ENCODE measurements around the gene TRIP13. TPM values are rescaled to one million over a fixed set of nuclear protein-coding genes. Genes with fewer than 3 reads are reported as not detected.

TRIP13 gene
- total and polyA plus RNA-seq, 2 of the 13 experiments (the other 11 are each of a cell fraction or from before 2014, with no cell fraction given): 13.5 to 33.0 TPM

DNA sequence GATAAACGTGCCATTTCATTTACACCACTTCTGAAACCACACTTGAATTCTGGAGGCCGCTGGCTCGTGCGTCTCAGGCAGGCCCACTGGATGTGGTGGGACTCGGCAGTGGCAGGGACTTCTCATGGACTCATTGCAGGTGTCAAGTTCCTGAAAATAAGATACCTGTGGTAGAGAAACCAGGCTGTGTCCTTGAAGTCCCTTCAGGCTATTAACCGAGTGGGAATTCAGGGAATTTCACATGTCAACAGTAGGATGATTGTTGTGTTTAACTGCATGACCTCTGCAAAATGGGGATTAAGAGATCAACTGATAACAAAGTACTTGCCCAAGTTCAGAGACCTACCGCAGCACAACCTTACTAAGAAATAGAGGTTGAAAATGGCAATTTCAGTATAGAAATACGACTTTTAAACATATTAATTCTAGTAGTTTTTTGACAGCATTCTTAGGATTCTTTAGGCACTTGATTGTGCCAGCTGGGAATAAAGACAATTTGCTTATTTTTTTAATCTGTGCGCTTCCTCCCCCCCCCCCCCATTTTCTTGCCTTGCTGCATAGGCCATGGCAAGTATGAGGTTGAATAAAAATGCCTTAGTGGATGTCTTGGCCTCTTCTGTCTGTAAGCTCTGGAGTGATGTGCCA lies 26.8 kb downstream of the TRIP13 start (continued):
- TF ChIP-seq, protein P1, sequence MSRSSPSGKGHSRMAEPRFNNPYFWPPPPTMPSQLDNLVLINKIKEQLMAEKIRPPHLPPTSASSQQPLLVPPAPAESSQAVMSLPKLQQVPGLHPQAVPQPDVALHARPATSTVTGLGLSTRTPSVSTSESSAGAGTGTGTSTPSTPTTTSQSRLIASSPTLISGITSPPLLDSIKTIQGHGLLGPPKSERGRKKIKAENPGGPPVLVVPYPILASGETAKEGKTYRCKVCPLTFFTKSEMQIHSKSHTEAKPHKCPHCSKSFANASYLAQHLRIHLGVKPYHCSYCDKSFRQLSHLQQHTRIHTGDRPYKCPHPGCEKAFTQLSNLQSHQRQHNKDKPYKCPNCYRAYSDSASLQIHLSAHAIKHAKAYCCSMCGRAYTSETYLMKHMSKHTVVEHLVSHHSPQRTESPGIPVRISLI (CRISPR knock-in tag; IDR thresholded peaks at IDR 0.05; ENCODE audit: borderline replicate concordance): no peak
- TF ChIP-seq ELF3 (CRISPR knock-in tag; IDR thresholded peaks at IDR 0.05) (peak; percentile 72; the same call in 1 of the 2 replicates), SIX4 (CRISPR knock-in tag; IDR thresholded peaks at IDR 0.05) (peak; percentile 75; the same call in 1 of the 2 replicates), TARDBP (CRISPR knock-in tag; IDR thresholded peaks at IDR 0.05) (peak; percentile 73; the same call in 1 of the 2 replicates), MEF2D (CRISPR knock-in tag; IDR thresholded peaks at IDR 0.05) (no peak), TBP (CRISPR knock-in tag; IDR thresholded peaks at IDR 0.05) (no peak), FOXJ3 (CRISPR knock-in tag; IDR thresholded peaks at IDR 0.05; ENCODE audit: borderline replicate concordance) (peak; percentile 78; the same call in 1 of the 2 replicates), FOXK1 (CRISPR knock-in tag; IDR thresholded peaks at IDR 0.05; ENCODE audit: borderline replicate concordance, low read depth) (peak; percentile 88; the same call in 1 of the 2 replicates), POLR2A (IDR thresholded peaks at IDR 0.05; ENCODE audit: insufficient read depth in 1 of 2, low read depth in 2 of 2, low read length in 2 of 2) (no peak), AKAP8 (CRISPR knock-in tag; IDR thresholded peaks at IDR 0.05) (no peak), ZNF780A (CRISPR knock-in tag; IDR thresholded peaks at IDR 0.05) (no peak), EHMT2 (IDR thresholded peaks at IDR 0.05; ENCODE audit: borderline replicate concordance, low read depth, low read length) (peak; percentile 76; the same call in 1 of the 2 replicates), POLR2G (IDR thresholded peaks at IDR 0.05; ENCODE audit: low read depth, low read length) (no peak), RXRB (CRISPR knock-in tag; IDR thresholded peaks at IDR 0.05; ENCODE audit: borderline replicate concordance) (peak; percentile 98), CENPT (CRISPR knock-in tag; IDR thresholded peaks at IDR 0.05; ENCODE audit: low read depth) (no peak), ZNF678 (CRISPR knock-in tag; IDR thresholded peaks at IDR 0.05) (no peak)
- TF ChIP-seq, protein P2, sequence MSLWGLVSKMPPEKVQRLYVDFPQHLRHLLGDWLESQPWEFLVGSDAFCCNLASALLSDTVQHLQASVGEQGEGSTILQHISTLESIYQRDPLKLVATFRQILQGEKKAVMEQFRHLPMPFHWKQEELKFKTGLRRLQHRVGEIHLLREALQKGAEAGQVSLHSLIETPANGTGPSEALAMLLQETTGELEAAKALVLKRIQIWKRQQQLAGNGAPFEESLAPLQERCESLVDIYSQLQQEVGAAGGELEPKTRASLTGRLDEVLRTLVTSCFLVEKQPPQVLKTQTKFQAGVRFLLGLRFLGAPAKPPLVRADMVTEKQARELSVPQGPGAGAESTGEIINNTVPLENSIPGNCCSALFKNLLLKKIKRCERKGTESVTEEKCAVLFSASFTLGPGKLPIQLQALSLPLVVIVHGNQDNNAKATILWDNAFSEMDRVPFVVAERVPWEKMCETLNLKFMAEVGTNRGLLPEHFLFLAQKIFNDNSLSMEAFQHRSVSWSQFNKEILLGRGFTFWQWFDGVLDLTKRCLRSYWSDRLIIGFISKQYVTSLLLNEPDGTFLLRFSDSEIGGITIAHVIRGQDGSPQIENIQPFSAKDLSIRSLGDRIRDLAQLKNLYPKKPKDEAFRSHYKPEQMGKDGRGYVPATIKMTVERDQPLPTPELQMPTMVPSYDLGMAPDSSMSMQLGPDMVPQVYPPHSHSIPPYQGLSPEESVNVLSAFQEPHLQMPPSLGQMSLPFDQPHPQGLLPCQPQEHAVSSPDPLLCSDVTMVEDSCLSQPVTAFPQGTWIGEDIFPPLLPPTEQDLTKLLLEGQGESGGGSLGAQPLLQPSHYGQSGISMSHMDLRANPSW (CRISPR knock-in tag; IDR thresholded peaks at IDR 0.05; ENCODE audit: borderline replicate concordance): no peak
- TF ChIP-seq, protein P3, sequence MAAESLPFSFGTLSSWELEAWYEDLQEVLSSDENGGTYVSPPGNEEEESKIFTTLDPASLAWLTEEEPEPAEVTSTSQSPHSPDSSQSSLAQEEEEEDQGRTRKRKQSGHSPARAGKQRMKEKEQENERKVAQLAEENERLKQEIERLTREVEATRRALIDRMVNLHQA (CRISPR knock-in tag; IDR thresholded peaks at IDR 0.05): no peak
- TF ChIP-seq, protein P4, sequence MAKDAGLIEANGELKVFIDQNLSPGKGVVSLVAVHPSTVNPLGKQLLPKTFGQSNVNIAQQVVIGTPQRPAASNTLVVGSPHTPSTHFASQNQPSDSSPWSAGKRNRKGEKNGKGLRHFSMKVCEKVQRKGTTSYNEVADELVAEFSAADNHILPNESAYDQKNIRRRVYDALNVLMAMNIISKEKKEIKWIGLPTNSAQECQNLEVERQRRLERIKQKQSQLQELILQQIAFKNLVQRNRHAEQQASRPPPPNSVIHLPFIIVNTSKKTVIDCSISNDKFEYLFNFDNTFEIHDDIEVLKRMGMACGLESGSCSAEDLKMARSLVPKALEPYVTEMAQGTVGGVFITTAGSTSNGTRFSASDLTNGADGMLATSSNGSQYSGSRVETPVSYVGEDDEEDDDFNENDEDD (CRISPR knock-in tag; IDR thresholded peaks at IDR 0.05; ENCODE audit: borderline replicate concordance): 0 out of 2 replicates have a peak, but pooled peaks have one; percentile 26
- TF ChIP-seq, protein P5, sequence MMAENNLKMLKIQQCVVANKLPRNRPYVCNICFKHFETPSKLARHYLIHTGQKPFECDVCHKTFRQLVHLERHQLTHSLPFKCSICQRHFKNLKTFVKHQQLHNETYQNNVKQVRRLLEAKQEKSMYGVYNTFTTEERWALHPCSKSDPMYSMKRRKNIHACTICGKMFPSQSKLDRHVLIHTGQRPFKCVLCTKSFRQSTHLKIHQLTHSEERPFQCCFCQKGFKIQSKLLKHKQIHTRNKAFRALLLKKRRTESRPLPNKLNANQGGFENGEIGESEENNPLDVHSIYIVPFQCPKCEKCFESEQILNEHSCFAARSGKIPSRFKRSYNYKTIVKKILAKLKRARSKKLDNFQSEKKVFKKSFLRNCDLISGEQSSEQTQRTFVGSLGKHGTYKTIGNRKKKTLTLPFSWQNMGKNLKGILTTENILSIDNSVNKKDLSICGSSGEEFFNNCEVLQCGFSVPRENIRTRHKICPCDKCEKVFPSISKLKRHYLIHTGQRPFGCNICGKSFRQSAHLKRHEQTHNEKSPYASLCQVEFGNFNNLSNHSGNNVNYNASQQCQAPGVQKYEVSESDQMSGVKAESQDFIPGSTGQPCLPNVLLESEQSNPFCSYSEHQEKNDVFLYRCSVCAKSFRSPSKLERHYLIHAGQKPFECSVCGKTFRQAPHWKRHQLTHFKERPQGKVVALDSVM (CRISPR knock-in tag; IDR thresholded peaks at IDR 0.05): no peak
- TF ChIP-seq, protein P6, sequence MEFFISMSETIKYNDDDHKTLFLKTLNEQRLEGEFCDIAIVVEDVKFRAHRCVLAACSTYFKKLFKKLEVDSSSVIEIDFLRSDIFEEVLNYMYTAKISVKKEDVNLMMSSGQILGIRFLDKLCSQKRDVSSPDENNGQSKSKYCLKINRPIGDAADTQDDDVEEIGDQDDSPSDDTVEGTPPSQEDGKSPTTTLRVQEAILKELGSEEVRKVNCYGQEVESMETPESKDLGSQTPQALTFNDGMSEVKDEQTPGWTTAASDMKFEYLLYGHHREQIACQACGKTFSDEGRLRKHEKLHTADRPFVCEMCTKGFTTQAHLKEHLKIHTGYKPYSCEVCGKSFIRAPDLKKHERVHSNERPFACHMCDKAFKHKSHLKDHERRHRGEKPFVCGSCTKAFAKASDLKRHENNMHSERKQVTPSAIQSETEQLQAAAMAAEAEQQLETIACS (CRISPR knock-in tag; IDR thresholded peaks at IDR 0.05): no peak

Data from HepG2 (cell line).